Parathyroid adenoma (tissue), 2 donors: Measurements from ENCODE around the gene PLEKHS1.

Source experiments
- H2AFZ ChIP-seq: fragments of 300-600 bp; sonication (generic); one replicate; pipeline ENCODE4 v1.7.0; 2017; ENCODE audit warnings: antibody characterized with exemption, mild to moderate bottlenecking
- H3K27ac ChIP-seq: fragments of 300-600 bp; sonication (generic); one replicate; pipeline ENCODE4 v1.7.0; 2017
- H3K27me3 ChIP-seq: fragments of 300-600 bp; sonication (generic); one replicate; pipeline ENCODE4 v1.7.0; 2017; ENCODE audit warnings: low read length; ENCODE audit not compliant: control insufficient read depth, insufficient read depth
- H3K36me3 ChIP-seq: fragments of 300-600 bp; sonication (generic); one replicate; pipeline ENCODE4 v1.7.0; 2017; ENCODE audit warnings: low read length; ENCODE audit not compliant: control insufficient read depth, insufficient read depth
- H3K4me1 ChIP-seq: fragments of 300-600 bp; sonication (generic); one replicate; pipeline ENCODE4 v1.7.0; 2017; ENCODE audit warnings: control low read depth
- H3K4me2 ChIP-seq: fragments of 300-600 bp; sonication (generic); one replicate; pipeline ENCODE4 v1.7.0; 2017; ENCODE audit warnings: low read length
- H3K4me3 ChIP-seq: fragments of 300-600 bp; sonication (generic); one replicate; pipeline ENCODE4 v1.7.0; 2017; ENCODE audit warnings: low read depth, low read length
- H3K79me2 ChIP-seq: fragments of 300-600 bp; sonication (generic); one replicate; pipeline ENCODE4 v1.7.0; 2017; ENCODE audit warnings: control low read depth
- H3K9ac ChIP-seq: fragments of 300-600 bp; sonication (generic); one replicate; pipeline ENCODE4 v1.7.0; 2017; ENCODE audit warnings: mild to moderate bottlenecking
- H3K9me3 ChIP-seq: fragments of 300-600 bp; sonication (generic); one replicate; pipeline ENCODE4 v1.7.0; 2017; ENCODE audit warnings: low read length; ENCODE audit not compliant: control insufficient read depth
- CTCF ChIP-seq: fragments of 300-600 bp; sonication (generic); IDR thresholded peaks from one replicate; pipeline ENCODE4 v1.7.0; 2017; ENCODE audit warnings: antibody characterized with exemption, mild to moderate bottlenecking
- donor health status: primary hyperparathyroidism.

PLEKHS1 gene

GRCh38 chr10:113739031-113739430, 12.5 kb upstream of the PLEKHS1 start:
- no peaks in the 10 kb centered on the region for H3K9me3 ChIP-seq

GRCh38 chr10:113739577-113739976, 11.9 kb upstream of the PLEKHS1 start:
- Histone ChIP-seq H3K27me3 (no peaks in the 10 kb centered on the region), H3K4me2 (no peak overlapping the region), H2AFZ (no peak overlapping the region), H3K27ac (no peak overlapping the region), H3K36me3 (no peaks in the 10 kb centered on the region), H3K9me3 (no peaks in the 10 kb centered on the region), H3K4me3 (no peak overlapping the region), H3K9ac (no peak overlapping the region), H3K79me2 (no peaks in the 10 kb centered on the region), H3K4me1 (no peaks in the 10 kb centered on the region)
- TF ChIP-seq CTCF: no peak

More at GRCh38 chr10:113739031-113739430, 12.5 kb upstream of the PLEKHS1 start:
- no peak overlapping the region for H3K9ac ChIP-seq
- no peaks in the 10 kb centered on the region for H3K36me3 ChIP-seq
- no peaks in the 10 kb centered on the region for H3K4me1 ChIP-seq
- TF ChIP-seq CTCF: no peak
- no peak overlapping the region for H2AFZ ChIP-seq
- H3K4me2 ChIP-seq: no peak overlapping the region
- no peaks in the 10 kb centered on the region for H3K79me2 ChIP-seq
- no peak overlapping the region for H3K4me3 ChIP-seq
- no peak overlapping the region for H3K27ac ChIP-seq
- H3K27me3 ChIP-seq: no peaks in the 10 kb centered on the region

GRCh38 chr10:113740850-113741249, 10.6 kb upstream of the PLEKHS1 start:
- TF ChIP-seq CTCF: no peak
- Histone ChIP-seq H3K9me3 (no peaks in the 10 kb centered on the region), H3K27ac (no peak overlapping the region), H3K4me3 (no peak overlapping the region), H3K4me2 (no peak overlapping the region), H3K79me2 (no peaks in the 10 kb centered on the region), H3K36me3 (no peaks in the 10 kb centered on the region), H3K4me1 (no peaks in the 10 kb centered on the region), H3K9ac (no peak overlapping the region), H2AFZ (no peak overlapping the region), H3K27me3 (no peaks in the 10 kb centered on the region)

GRCh38 chr10:113742466-113742865, 9.0 kb upstream of the PLEKHS1 start:
- no peak overlapping the region for H3K4me2 ChIP-seq
- H3K36me3 ChIP-seq: no peaks in the 10 kb centered on the region
- no peak for TF ChIP-seq CTCF
- H3K9me3 ChIP-seq: no peaks in the 10 kb centered on the region
- no peak overlapping the region for H3K9ac ChIP-seq
- peaks cover 3% of the 10 kb centered on the region for H3K4me1 ChIP-seq
- H3K79me2 ChIP-seq: no peaks in the 10 kb centered on the region
- H3K27ac ChIP-seq: no peak overlapping the region
- no peaks in the 10 kb centered on the region for H3K27me3 ChIP-seq
- no peak overlapping the region for H2AFZ ChIP-seq
- no peak overlapping the region for H3K4me3 ChIP-seq

- TF ChIP-seq CTCF: no peak
- H3K9ac ChIP-seq: no peak overlapping the region
- no peaks in the 10 kb centered on the region for H3K36me3 ChIP-seq
- H3K27ac ChIP-seq: no peak overlapping the region
- H3K4me2 ChIP-seq: no peak overlapping the region
- H3K27me3 ChIP-seq: no peaks in the 10 kb centered on the region
- no peaks in the 10 kb centered on the region for H3K79me2 ChIP-seq
- peaks cover 3% of the 10 kb centered on the region for H3K4me1 ChIP-seq
- H3K9me3 ChIP-seq: no peaks in the 10 kb centered on the region
- no peak overlapping the region for H3K4me3 ChIP-seq
- no peak overlapping the region for H2AFZ ChIP-seq
Measured at GRCh38 chr10:113743594-113743993, 7.9 kb upstream of the PLEKHS1 start.
